H1 (cell line): ENCODE results near the gene TMEM116.

Experiments
- CEBPB ChIP-seq: IDR thresholded peaks from 2 replicates; pipeline ENCODE4 v1.6.1; 2012; ENCODE audit warnings: low read depth, low read length
- EP300 ChIP-seq, 2 experiments: IDR thresholded peaks; 1 replicate in 1 of 2; 2 replicates in 1 of 2; pipeline ENCODE4 v1.6.1; 2011 to 2012; ENCODE audit warnings: low read depth in 2 of 2, low read length in 2 of 2, mild to moderate bottlenecking in 2 of 2, borderline replicate concordance in 1 of 2, inconsistent platforms in 1 of 2, moderate library complexity in 1 of 2
- JUND ChIP-seq: IDR thresholded peaks from 2 replicates; pipeline ENCODE4 v1.6.1; 2011; ENCODE audit warnings: mild to moderate bottlenecking, improper control_type of control experiment, low read length
- PHF8 ChIP-seq: fragments of 200-600 bp; sonication (generic); conservative IDR thresholded peaks from 2 replicates; pipeline ENCODE4 v1.7.1; 2012; ENCODE audit warnings: low read depth, mild to moderate bottlenecking, inconsistent platforms, low read length, moderate library complexity
- POLR2A ChIP-seq, 2 experiments: IDR thresholded peaks; 1 replicate in 1 of 2; 2 replicates in 1 of 2; pipeline ENCODE4 v1.6.1; 2011; ENCODE audit warnings: low read depth in 2 of 2, low read length in 2 of 2, mild to moderate bottlenecking in 2 of 2; ENCODE audit errors: control extremely low read depth in 1 of 2
- POLR2AphosphoS5 ChIP-seq: IDR thresholded peaks from 2 replicates; pipeline ENCODE4 v1.6.1; 2011; ENCODE audit warnings: low read depth, low read length
- TAF1 ChIP-seq: IDR thresholded peaks from 2 replicates; pipeline ENCODE4 v1.6.1; 2011; ENCODE audit warnings: mild to moderate bottlenecking, low read depth, low read length

DNA sequence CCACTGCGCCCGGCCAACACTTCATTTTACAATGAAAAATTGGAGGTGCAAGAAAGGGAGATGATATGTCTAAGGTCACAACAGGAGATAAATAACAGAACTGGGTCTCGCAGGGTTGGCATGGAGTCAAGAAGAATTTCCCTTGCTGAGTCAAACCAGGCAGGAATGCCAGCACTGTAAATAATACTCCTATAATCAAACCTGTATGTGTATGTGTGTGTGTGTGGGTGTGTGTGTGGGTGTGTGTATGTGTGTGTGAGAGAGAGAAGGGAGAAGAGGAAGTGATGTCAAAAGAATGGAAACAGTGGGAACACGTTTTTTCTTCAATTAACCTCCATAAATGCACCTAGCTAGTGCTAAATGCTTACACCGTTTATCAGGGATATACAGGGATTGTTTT lies 70.4 kb downstream of the TMEM116 start:
- TF ChIP-seq PHF8, result no peak
- no peak for TF ChIP-seq EP300 (IDR thresholded peaks at IDR 0.05; ENCODE audit: borderline replicate concordance in 1 of 2, low read depth in 2 of 2, low read length in 2 of 2)
- no peak for TF ChIP-seq POLR2A (IDR thresholded peaks at IDR 0.05; ENCODE audit: control extremely low read depth in 1 of 2, low read depth in 2 of 2, low read length in 2 of 2)
- no peak for TF ChIP-seq JUND
- no peak for TF ChIP-seq CEBPB
- TF ChIP-seq POLR2AphosphoS5, result no peak
- no peak for TF ChIP-seq TAF1
